8988T (cell line): ENCODE measurements around the gene SEL1L3.
A peak's percentile ranks its signal among the peaks of the same experiment; 100 is the strongest.
"Not testable (repeated sequence)": the region's sequence is repeated elsewhere in the genome, so short reads cannot be mapped to it uniquely, and the experiment has no call there.

Experiments
- DNase-seq: peaks from one replicate; pipeline ENCODE4 v3.0.0; 2011

Gene SEL1L3

GRCh38 chr4:25862411-25863346, at the start of gene SEL1L3:
TSS of gene SEL1L3 (minus strand) at chr4:25862988. CDS start at chr4:25862836, 152 bp downstream.
- peak; percentile 60 for DNase-seq

GRCh38 chr4:25911356-25911755, 48.6 kb upstream of the SEL1L3 start:
- DNase-seq = no peak

- peak; percentile 57 for DNase-seq
Observed at GRCh38 chr4:25908491-25908901, 45.7 kb upstream of the SEL1L3 start.

GRCh38 chr4:25906113-25906512, 43.3 kb upstream of the SEL1L3 start:
- DNase-seq = not testable (repeated sequence)

GRCh38 chr4:25905371-25905770, 42.6 kb upstream of the SEL1L3 start:
- DNase-seq = no peak

GRCh38 chr4:25904748-25905082, 41.9 kb upstream of the SEL1L3 start:
- DNase-seq = no peak

- DNase-seq = no peak
Observed at GRCh38 chr4:25903900-25904747, 41.3 kb upstream of the SEL1L3 start.

- DNase-seq = no peak
Observed at GRCh38 chr4:25901030-25901430, 38.2 kb upstream of the SEL1L3 start.

- no peak for DNase-seq
Observed at GRCh38 chr4:25900310-25900709, 37.5 kb upstream of the SEL1L3 start.

GRCh38 chr4:25896776-25897539, 34.2 kb upstream of the SEL1L3 start:
- DNase-seq = no peak

GRCh38 chr4:25892796-25893195, 30.0 kb upstream of the SEL1L3 start:
- DNase-seq = no peak

- no peak for DNase-seq
Observed at GRCh38 chr4:25890571-25891485, 28.0 kb upstream of the SEL1L3 start.

GRCh38 chr4:25889589-25890503, 27.1 kb upstream of the SEL1L3 start:
- no peak for DNase-seq

GRCh38 chr4:25888781-25889180, 26.0 kb upstream of the SEL1L3 start:
- DNase-seq = no peak

- DNase-seq = no peak
Observed at GRCh38 chr4:25884031-25884782, 21.4 kb upstream of the SEL1L3 start.

- DNase-seq = no peak
Observed at GRCh38 chr4:25883565-25883964, 20.8 kb upstream of the SEL1L3 start.

- DNase-seq = no peak
Observed at GRCh38 chr4:25882226-25882625, 19.4 kb upstream of the SEL1L3 start.

- DNase-seq = no peak
Observed at GRCh38 chr4:25881193-25881592, 18.4 kb upstream of the SEL1L3 start.

- DNase-seq = no peak
Observed at GRCh38 chr4:25879991-25880651, 17.3 kb upstream of the SEL1L3 start.
